Large intestine (tissue), 3 donors: ENCODE results near the gene CST2. TPM values are rescaled to one million over a fixed set of nuclear protein-coding genes. Genes with fewer than 3 reads are reported as not detected.

Experiments used
- DNase-seq, 2 donors: peaks; one replicate each; pipeline versions ENCODE4 v3.0.0 to v3.0.0-alpha.2; 2013
- H3K27ac ChIP-seq: one replicate; pipeline ENCODE4 v1.5.1; 2013; ENCODE audit warnings: low read length
- H3K27me3 ChIP-seq: 2 replicates; pipeline ENCODE4 v1.6.1; 2013; ENCODE audit warnings: low read length; ENCODE audit not compliant: control insufficient read depth, insufficient read depth
- H3K36me3 ChIP-seq: 2 replicates; pipeline ENCODE4 v1.6.1; 2013; ENCODE audit warnings: low read length; ENCODE audit not compliant: control insufficient read depth, insufficient read depth
- H3K4me1 ChIP-seq: one replicate; pipeline ENCODE4 v1.6.1; 2013; ENCODE audit warnings: low read length; ENCODE audit not compliant: control insufficient read depth, insufficient read depth
- H3K4me3 ChIP-seq: one replicate; pipeline ENCODE4 v1.5.1; 2013; ENCODE audit warnings: low read length
- H3K9me3 ChIP-seq: one replicate; pipeline ENCODE4 v1.6.1; 2013; ENCODE audit warnings: mild to moderate bottlenecking, low read depth, low read length, moderate library complexity; ENCODE audit not compliant: control insufficient read depth
- WGBS: methylation state at CpG from one replicate; pipeline ENCODE4 v1.1.5; 2013; ENCODE audit warnings: low lambda C conversion rate; ENCODE audit not compliant: insufficient coverage; 5-methylcytosine and 5-hydroxymethylcytosine counted together
- polyA plus RNA-seq: library from polyadenylated mRNA; unstranded; fragments of 120-200 nt; gene quantifications from one replicate; pipeline ENCODE4 v1.2.1, GENCODE V29; 2013

CST2 gene
- polyA plus RNA-seq, 1 donor: 0.07 TPM

DNA sequence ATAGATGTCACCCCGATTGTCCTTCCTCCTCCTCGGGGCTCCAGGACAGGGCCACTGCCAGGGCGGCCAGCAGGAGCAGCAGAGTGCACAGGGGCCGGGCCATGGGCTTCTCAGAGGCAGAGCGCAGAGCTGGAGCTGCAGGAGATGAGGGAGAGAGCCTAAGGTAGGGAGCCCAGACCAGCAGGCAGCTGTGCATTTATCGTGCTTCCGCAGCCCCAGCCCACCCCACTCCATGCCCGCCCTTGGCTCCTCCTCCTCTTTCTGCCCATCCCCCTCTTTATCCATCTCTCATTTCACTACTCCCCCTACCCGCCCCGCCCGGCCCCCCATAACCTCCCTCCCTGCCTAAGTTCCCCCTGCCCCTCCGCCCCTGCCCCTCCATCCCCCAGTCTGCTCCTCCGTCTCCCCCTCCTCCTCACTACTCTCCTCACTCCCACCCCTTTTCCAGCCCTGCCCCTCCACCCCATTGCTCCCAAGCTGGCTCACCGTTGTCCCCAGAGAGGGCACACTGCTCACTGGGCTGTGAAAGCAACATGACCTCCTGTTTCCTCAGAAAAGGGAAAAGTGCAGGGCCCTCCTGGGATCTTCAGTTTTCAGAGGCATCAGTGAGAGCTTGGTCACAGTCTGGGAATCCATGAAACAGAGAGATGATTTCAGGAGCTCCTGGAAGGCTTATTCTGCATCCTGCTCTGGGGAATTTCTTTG is 50.3 kb downstream of the CST2 start:
- DNase-seq: no peak
- Histone ChIP-seq H3K4me1 (no peaks in the 10 kb centered on the region), H3K27ac (no peak overlapping the region), H3K27me3 (no peaks in the 10 kb centered on the region), H3K9me3 (no peaks in the 10 kb centered on the region), H3K36me3 (no peaks in the 10 kb centered on the region), H3K4me3 (no peak overlapping the region)
- WGBS: no CpG with 5 or more reads among the region's 14 CpGs

DNA sequence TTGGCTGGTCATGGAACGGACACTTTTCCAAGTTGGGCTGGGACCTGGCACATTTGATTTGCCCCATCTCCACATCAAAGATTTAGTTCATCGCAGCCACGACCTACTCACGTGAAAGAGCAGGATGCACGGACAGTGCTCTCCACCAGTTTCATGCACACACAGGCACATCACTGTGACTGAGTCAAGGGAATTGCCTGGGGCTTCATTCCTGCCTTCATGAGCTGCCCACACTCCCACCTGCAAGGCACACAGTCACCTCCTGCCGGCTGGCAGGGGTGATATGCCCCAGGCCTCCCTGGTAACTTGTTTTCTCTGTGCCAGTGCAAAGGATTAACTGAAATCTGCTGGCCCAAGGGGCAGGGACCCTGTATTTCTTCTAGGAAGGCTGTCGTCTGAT is 52.4 kb downstream of the CST2 start:
- no peaks in the 10 kb centered on the region for H3K9me3 ChIP-seq
- DNase-seq: no peak
- H3K36me3 ChIP-seq: no peaks in the 10 kb centered on the region
- H3K27me3 ChIP-seq: no peaks in the 10 kb centered on the region
- WGBS: no CpG with 5 or more reads among the region's 7 CpGs
- no peak overlapping the region for H3K4me3 ChIP-seq
- H3K27ac ChIP-seq: no peak overlapping the region
- no peaks in the 10 kb centered on the region for H3K4me1 ChIP-seq

Other genes starting within 250 kb of the CST2 start
- gene CST9, start 220.8 kb downstream of the CST2 start, polyA plus RNA-seq: not detected
- gene CST3, start 188.8 kb downstream of the CST2 start, polyA plus RNA-seq: 661 TPM
- gene CST4, start 137.7 kb downstream of the CST2 start, polyA plus RNA-seq: not detected
- not detected for gene CST1, start 75.8 kb downstream of the CST2 start, polyA plus RNA-seq
- gene CST5, start 53.0 kb upstream of the CST2 start, polyA plus RNA-seq: 0.19 TPM
- 0.16 TPM for gene GGTLC1, start 162.1 kb upstream of the CST2 start, polyA plus RNA-seq